KMS-11 (cell line): ENCODE data around the gene DPP10.
"Not testable (repeated sequence)": the region's sequence is repeated elsewhere in the genome, so short reads cannot be mapped to it uniquely, and the experiment has no call there.

Experiments used
- H2AFZ ChIP-seq: fragments of 200-600 bp; sonication (generic); 2 replicates; pipeline ENCODE4 v1.6.1; 2016; ENCODE audit warnings: antibody characterized with exemption, mixed run types, low read depth
- H3K27ac ChIP-seq: fragments of 200-600 bp; sonication (generic); 2 replicates; pipeline ENCODE4 v1.6.1; 2016; ENCODE audit warnings: mild to moderate bottlenecking, mixed run types
- H3K27me3 ChIP-seq: fragments of 200-600 bp; sonication (generic); 2 replicates; pipeline ENCODE4 v1.6.1; 2017; ENCODE audit warnings: mild to moderate bottlenecking, low read depth, mixed run types, moderate library complexity; ENCODE audit not compliant: insufficient read depth
- H3K36me3 ChIP-seq: fragments of 200-600 bp; sonication (generic); 2 replicates; pipeline ENCODE4 v1.6.1; 2017; ENCODE audit warnings: mild to moderate bottlenecking, mixed run types; ENCODE audit not compliant: insufficient read depth
- H3K4me1 ChIP-seq: fragments of 200-600 bp; sonication (generic); 2 replicates; pipeline ENCODE4 v1.6.1; 2016; ENCODE audit warnings: mild to moderate bottlenecking, low read depth, mixed run types; ENCODE audit not compliant: poor library complexity, severe bottlenecking
- H3K4me2 ChIP-seq: fragments of 200-600 bp; sonication (generic); 2 replicates; pipeline ENCODE4 v1.7.0; 2016; ENCODE audit warnings: mild to moderate bottlenecking, mixed run types
- H3K4me3 ChIP-seq: fragments of 200-600 bp; sonication (generic); IDR thresholded peaks from 2 replicates; pipeline ENCODE4 v1.6.1; 2017; ENCODE audit warnings: low read depth, low read length, mixed read lengths; ENCODE audit not compliant: insufficient read depth
- H3K79me2 ChIP-seq: fragments of 200-600 bp; sonication (generic); 2 replicates; pipeline ENCODE4 v1.6.1; 2016; ENCODE audit warnings: low read depth, mixed run types; ENCODE audit not compliant: insufficient read depth
- H3K9ac ChIP-seq: fragments of 200-600 bp; sonication (generic); 2 replicates; pipeline ENCODE4 v1.6.1; 2016; ENCODE audit warnings: mild to moderate bottlenecking, mixed run types
- H4K20me1 ChIP-seq: fragments of 200-600 bp; sonication (generic); 2 replicates; pipeline ENCODE4 v1.6.1; 2016; ENCODE audit warnings: mild to moderate bottlenecking, mixed run types; ENCODE audit not compliant: insufficient read depth
- TF ChIP-seq, protein P1 (sequence below): fragments of 200-600 bp; sonication (generic); conservative IDR thresholded peaks from 2 replicates; pipeline ENCODE4 v1.6.1; 2017; ENCODE audit warnings: low read depth, mild to moderate bottlenecking, antibody characterized with exemption, low read length, moderate library complexity, mixed read lengths

DPP10 gene

DNA sequence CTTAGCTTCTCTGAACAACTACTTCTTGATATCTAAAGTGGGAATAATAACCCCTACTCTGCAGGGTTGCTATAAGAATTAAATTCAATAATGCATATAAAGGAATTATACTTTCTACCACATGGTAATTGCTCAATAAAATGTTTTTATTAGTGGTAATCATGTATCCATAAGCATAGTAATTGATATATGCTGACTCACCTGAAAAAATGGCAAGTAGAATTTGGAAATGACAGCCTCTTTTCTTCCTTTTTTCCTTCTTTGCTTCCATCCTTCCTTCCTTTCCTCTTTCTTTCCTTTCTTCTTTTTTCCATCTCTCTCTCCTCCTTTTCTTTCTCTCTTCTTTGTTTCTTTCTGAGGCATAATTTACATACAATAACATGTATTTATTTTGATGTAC, 65.3 kb downstream of the DPP10 start:
- Histone ChIP-seq H3K36me3 (no peaks in the 10 kb centered on the region), H4K20me1 (no peaks in the 10 kb centered on the region)
- TF ChIP-seq, protein P1, sequence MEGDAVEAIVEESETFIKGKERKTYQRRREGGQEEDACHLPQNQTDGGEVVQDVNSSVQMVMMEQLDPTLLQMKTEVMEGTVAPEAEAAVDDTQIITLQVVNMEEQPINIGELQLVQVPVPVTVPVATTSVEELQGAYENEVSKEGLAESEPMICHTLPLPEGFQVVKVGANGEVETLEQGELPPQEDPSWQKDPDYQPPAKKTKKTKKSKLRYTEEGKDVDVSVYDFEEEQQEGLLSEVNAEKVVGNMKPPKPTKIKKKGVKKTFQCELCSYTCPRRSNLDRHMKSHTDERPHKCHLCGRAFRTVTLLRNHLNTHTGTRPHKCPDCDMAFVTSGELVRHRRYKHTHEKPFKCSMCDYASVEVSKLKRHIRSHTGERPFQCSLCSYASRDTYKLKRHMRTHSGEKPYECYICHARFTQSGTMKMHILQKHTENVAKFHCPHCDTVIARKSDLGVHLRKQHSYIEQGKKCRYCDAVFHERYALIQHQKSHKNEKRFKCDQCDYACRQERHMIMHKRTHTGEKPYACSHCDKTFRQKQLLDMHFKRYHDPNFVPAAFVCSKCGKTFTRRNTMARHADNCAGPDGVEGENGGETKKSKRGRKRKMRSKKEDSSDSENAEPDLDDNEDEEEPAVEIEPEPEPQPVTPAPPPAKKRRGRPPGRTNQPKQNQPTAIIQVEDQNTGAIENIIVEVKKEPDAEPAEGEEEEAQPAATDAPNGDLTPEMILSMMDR, result no peak

DNA sequence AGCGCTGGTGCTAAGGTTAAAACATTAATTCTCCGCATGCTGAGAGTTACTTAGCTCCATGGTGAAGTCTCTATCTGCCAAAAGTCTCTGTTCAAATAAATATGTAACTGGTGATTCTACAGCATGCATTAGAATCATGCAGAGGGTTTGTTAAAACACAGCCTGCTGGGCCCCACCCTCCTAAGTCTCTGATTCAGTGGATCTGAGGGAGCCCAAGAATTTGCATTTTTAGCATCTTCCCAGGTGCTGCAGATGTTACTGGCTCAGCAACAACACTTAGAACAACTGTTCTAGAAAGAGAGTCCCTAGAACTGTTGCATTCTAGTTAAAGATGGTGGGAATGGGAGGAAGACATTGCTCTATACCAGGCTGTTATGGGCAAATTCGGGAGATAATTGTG, 73.4 kb downstream of the DPP10 start:
- no peaks in the 10 kb centered on the region for H3K27me3 ChIP-seq
- H3K4me3 ChIP-seq, result no peak overlapping the region
- H3K4me2 ChIP-seq, result no peak overlapping the region
- TF ChIP-seq, protein P1, result no peak
- no peaks in the 10 kb centered on the region for H3K4me1 ChIP-seq
- no peak overlapping the region for H3K9ac ChIP-seq
- no peaks in the 10 kb centered on the region for H4K20me1 ChIP-seq
- no peaks in the 10 kb centered on the region for H3K79me2 ChIP-seq
- H2AFZ ChIP-seq, result no peak overlapping the region
- H3K36me3 ChIP-seq, result no peaks in the 10 kb centered on the region
- no peak overlapping the region for H3K27ac ChIP-seq

More for the DNA sequence above, 65.3 kb downstream of the DPP10 start:
- H2AFZ ChIP-seq, result no peak overlapping the region
- no peak overlapping the region for H3K27ac ChIP-seq
- no peak overlapping the region for H3K9ac ChIP-seq
- no peaks in the 10 kb centered on the region for H3K79me2 ChIP-seq
- no peak overlapping the region for H3K4me3 ChIP-seq
- H3K27me3 ChIP-seq, result no peaks in the 10 kb centered on the region
- no peaks in the 10 kb centered on the region for H3K4me1 ChIP-seq
- no peak overlapping the region for H3K4me2 ChIP-seq

DNA sequence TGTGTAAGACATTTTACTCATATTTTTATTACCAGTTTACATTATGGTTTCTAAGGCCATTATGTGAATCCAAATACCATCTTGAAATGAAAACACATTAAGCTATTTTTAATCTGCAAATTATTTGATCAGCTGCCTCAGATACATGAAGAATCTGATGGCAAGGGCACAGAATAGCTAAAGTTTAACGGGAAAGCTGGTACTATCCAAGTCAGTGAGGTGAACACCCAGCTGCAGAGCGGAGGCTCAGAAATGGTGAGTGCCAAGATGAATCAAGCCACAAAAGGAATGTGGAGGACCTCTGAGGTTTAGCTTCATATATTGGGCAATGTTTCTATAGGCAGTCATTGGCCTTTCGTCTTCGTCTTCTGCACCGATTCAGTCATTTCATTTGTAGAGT, 75.1 kb downstream of the DPP10 start:
- no peak overlapping the region for H2AFZ ChIP-seq
- H3K27ac ChIP-seq, result no peak overlapping the region
- H3K36me3 ChIP-seq, result no peaks in the 10 kb centered on the region
- no peaks in the 10 kb centered on the region for H3K27me3 ChIP-seq
- TF ChIP-seq, protein P1, result no peak
- no peak overlapping the region for H3K4me3 ChIP-seq
- no peak overlapping the region for H3K4me2 ChIP-seq
- no peaks in the 10 kb centered on the region for H4K20me1 ChIP-seq
- H3K4me1 ChIP-seq, result no peaks in the 10 kb centered on the region
- H3K79me2 ChIP-seq, result no peaks in the 10 kb centered on the region
- H3K9ac ChIP-seq, result no peak overlapping the region

DNA sequence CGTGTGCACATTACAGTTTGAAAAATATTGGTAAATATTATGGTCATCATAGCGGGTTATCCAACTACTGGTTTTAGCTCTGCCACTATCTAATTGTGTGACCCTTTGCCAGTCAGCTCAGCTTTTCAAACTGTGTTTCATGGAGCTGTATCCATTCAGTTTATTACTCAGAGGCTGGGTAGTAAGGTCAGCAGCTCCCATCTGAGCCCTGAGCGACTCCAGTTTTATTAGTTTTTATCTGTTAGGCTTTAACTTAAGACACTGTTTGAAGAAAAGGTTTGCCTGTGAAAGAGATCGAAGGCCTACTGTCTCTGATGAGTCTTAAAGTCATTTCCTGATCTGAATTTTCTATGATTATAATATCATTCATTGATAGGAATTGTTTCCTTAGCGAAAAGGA, 76.3 kb downstream of the DPP10 start:
- no peak overlapping the region for H3K27ac ChIP-seq
- TF ChIP-seq, protein P1, result no peak
- no peak overlapping the region for H3K9ac ChIP-seq
- H3K4me3 ChIP-seq, result no peak overlapping the region
- no peak overlapping the region for H3K4me2 ChIP-seq
- no peaks in the 10 kb centered on the region for H4K20me1 ChIP-seq
- H3K4me1 ChIP-seq, result no peaks in the 10 kb centered on the region
- H2AFZ ChIP-seq, result no peak overlapping the region
- no peaks in the 10 kb centered on the region for H3K36me3 ChIP-seq
- no peaks in the 10 kb centered on the region for H3K27me3 ChIP-seq
- no peaks in the 10 kb centered on the region for H3K79me2 ChIP-seq

DNA sequence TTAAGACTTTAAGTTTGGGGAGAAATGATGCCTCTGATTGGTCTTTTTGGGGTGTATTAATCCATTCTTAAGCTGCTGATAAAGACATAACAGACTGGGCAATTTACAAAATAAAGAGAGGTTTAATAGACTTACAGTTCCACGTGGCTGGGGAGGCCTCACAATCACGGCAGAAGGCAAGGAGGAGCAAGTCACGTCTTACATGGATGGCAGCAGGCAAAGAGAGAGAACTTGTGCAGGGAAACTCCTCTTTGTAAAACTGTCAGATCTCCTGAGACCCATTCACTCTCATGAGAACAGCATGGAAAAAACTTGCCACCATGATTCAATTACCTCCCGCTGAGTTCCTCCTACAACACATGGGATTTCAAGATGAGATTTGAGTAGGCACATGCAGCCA, 80.2 kb downstream of the DPP10 start:
- H3K27ac ChIP-seq, H3K4me3 ChIP-seq, H2AFZ ChIP-seq, H3K79me2 ChIP-seq, H3K4me1 ChIP-seq, H3K4me2 ChIP-seq, H3K9ac ChIP-seq, H4K20me1 ChIP-seq, H3K36me3 ChIP-seq, H3K27me3 ChIP-seq: not testable (repeated sequence)
